GM21390 (cell line): Measurements from ENCODE around the gene FOXN1.

Experiments used
- ATAC-seq: cut with Tn5 transposase; IDR thresholded peaks from one replicate; pipeline ENCODE4 v1.9.1; 2021; ENCODE audit not compliant: unreplicated experiment

Gene FOXN1

DNA sequence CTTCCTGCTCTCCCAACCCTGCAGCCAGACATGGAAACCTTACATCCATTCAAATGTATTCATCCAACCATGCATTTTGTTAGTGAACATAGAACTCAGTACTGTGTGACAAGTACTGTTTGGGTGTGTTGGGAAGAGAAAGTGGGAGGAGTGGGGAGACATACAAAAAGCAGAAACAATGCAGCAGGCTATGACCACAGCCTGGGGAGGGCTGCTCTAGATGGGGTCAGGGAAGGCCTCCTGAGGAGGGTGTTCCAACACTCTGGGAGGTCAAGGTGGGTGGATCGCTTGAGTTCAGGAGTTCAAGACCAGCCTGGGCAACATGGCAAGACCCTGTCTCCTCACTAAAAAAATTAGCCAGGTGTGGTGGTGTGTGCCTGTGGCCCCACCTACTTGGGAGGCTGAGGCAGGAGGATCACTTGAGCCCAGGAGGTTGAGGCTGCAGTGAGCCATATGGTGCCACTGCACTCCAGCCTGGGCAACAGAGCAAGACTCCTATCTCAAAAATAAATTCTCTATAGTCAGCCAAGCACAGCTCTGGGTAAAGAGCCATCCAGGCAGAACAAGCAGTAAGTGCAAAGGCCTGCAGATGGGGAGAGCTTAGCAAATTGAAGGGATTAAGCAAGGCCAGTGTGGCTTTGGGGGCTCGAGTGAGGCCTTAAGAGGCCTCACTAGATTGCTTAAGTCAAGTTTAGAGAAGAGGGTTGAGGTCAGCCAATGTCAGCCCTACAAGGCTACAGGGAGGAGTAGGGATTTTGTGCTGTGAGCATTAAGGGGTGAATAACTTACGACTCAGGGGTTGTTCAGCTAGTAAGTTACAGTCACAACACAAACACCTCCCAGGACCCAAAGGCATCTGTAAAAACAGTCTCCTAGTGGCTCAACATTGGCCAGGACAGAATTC is 27.2 kb upstream of the FOXN1 start:
- no peak for ATAC-seq

DNA sequence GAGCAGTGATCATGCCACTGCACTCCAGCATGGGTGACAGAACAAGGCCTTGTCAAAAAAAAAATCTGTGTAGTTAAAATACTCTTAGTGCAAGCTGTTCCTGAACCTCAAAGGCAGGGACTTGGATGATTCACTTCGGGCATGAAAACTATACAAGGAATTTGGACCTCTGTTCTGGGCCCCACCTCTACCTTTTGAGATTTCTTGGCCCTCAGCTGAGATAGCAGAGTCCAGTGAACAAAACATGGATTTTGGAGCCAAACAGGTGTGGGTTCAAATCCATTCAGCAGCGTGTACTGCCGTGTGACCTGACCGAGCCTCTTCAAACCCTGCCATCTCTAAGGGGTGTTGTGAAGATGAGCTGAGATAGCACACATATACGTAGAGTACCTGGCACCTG is 25.9 kb upstream of the FOXN1 start:
- ATAC-seq, result no peak

DNA sequence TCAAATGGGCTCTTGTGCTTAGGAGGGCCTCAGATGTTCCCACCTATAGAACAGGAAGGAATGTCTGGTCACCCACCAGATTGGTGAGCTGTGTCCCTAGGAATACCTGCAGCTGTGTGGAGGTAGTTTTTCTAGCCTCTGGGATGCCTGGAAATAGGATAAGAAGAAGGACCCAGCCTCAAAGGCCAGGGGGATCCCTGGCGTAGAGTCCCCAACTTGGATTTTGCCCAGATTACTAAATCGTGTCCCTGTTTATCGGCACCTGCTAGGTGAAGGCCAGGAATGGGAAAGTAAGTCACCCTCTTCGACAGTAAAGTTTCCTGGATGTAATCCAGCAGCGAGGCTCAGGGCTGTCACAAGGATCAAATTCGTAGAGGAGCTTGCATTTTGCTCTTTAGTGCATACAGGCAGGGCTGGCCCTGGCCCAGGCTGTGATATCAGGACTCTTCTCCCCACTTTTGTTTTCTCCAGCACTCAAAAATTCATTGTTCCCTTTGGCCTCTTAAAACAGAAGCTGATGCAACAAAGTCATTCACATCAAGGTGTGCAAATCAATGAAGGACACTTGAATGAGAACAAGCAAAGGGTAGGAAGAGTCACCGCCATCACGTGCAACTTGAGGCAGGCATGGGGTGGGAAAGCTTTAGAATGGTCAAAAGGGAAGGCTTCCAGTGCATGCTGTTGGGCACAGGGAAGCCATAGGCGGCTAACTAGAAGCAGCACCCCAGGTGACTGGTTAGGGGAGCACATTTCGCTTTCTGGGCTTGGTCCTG is 25.2 kb upstream of the FOXN1 start:
- ATAC-seq, result no peak

DNA sequence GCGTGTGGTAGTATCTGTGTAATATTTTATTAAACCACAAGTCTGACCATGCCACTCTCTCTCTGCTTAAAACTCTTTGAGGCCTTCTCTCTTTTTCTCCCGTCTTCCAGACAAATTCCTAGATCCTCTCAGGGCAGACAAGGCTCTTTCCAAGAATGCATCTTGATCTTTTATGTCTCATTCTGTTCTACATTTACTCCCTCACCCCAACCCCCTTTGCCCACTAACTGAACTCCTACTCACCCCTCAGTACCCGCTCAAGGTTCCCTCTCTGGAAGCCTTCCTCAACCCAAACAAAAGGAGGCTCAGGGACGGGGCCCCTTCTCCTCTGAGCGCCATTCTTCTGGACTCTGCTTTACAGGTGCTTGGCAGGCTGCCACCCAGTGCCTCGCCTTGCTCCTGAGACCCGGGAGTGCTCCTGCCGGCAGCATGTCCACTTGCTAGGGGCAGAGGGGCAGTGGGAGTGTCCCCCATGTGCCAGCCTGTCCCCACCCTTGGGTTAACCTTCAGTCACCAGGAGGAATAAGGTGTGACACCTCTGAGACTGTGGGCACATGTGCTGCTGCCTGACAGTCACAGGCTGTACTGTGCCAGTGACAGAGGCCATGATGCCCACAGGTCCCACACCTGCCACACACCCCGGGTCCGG is 23.5 kb upstream of the FOXN1 start:
- ATAC-seq, result no peak

DNA sequence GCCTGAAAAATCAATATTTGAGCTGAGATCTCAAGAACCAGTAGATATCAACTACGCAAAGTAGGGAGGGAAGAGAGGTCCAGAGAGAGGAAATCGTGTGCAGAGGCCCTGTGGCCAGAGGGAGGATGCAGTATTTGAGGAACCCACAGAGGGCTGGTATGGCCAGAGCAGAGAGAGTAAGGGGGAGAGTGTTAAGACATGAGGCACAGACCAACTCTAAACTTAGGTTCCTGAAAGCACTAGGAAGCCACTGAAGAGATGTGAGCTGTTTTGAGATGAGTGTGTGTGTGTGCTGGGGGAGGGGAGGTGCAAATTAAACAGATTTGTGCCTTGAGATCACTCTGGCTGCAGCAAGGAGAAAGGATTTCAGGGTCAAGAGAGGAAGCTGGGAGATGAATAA is 21.9 kb upstream of the FOXN1 start:
- ATAC-seq, result peak; percentile 96

DNA sequence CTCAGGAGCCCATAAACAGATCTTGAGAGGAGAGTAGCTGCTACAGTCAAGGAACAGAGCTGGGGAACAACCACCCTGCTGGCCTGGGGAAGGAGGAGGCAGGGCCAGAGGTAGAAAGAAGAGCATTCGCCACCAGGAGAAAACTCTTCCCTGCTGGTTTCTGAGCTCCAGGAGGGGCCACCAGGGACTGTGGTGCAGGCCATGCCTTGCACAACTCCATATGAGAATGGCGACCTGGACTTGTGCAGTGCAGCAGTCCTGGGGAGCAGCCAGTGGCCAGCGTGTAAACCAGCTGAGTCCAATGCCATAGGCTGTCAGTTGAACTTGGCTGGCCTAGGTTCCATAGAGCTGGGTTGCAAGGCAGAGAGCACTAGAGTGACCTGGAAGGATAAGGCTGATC is 21.1 kb upstream of the FOXN1 start:
- no peak for ATAC-seq

DNA sequence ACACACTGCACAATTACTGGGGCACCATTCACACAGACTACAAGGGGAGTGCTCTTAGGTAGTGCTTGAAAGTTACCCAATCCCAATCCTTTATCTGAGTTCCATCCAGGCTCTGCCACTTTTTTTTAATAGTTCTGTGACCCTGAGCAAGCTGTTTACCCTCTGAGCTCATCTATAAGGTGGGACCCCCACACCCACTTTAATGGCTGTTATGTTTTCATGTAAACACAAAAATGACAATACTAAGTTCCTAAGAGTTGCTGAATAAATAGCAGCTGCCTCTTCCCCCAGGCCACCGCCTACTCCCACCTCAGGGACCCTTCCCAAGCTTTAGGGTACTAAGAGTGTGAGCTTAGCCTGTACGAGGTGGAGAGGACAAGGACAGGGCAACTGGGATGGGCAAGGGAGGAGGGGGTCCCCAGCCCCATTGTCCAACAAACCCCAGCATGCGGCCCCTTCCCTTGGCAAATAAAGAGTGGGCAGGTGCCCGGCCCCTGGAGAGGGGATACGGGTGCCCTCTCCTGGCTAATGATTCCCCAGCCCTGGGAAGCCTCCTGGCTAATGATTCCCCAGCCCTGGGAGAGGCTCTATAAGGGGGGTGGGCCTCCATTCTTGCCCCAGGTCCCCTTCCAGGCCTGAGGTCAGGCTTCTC is 18.1 kb upstream of the FOXN1 start:
- ATAC-seq, result no peak

DNA sequence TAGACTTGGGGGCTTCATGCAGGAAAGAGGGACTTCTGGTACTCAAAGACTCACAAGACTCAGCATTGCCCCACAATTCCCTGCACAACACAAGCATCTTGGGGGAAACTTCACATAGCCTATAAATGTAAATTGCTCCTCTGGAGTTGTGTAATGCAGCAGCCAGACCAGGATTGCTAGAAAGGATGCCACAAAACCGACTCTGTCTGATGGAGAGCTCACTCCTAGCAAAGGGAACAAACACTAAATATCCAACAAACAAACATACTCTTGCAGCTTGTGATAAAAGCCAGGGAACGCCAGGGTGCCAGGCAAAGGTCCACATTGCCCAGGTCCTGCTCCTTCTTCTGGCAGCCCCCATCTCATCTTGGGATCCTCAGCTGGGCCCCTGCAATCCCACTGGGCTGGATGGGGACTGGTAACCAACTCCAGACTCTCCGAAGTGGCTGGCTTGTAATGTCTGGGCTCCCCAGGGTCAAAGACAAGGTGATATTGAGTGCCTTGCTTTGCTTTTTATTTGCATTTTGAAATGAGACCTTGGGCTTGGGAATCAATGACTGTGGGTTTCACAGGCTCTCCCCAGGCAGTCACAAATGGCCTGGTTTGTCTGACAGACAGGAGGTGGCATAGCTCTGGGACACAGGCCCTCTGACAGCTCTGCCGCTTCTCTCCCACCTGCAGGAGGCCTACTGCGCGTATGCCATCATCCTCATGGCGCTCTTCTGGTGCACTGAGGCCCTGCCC is 17.4 kb upstream of the FOXN1 start:
- no peak for ATAC-seq

DNA sequence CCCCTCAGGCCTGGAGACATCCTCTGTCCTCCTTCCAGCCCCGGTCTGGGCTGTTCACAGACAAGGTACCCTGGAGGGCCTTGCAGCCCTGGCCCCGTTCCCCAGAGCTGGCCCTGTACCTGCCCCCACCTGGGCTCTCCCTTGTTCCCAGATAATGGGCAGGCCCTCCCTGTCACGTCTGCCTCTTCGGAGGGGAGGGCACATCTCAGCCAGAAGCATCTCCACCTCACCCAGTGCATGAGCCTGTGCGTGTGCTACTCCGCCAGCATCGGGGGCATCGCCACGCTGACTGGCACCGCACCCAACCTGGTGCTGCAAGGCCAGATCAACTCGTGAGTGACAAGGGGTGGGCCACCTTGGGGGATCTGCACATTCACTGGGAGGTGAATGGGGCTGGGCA is 14.9 kb upstream of the FOXN1 start:
- no peak for ATAC-seq

DNA sequence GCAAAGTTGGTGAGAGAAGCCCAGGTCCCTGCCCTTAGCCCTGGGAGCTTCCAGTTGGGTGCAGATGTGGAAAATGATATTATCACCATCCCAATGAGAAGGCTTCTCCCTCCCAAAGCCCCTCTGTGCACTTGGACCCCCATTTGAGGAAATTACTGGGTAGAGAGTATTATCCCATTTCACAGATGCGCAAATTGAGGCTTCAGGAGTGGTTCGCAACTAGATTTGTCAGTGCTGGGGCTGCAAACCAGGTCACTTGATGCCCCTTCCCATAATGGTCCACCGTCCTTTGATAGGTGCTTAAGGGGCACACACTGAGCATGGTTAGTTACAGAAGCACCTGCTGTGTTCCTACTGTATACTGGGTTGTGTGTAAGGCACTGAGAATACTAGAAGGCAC is 14.3 kb upstream of the FOXN1 start:
- ATAC-seq, result no peak

DNA sequence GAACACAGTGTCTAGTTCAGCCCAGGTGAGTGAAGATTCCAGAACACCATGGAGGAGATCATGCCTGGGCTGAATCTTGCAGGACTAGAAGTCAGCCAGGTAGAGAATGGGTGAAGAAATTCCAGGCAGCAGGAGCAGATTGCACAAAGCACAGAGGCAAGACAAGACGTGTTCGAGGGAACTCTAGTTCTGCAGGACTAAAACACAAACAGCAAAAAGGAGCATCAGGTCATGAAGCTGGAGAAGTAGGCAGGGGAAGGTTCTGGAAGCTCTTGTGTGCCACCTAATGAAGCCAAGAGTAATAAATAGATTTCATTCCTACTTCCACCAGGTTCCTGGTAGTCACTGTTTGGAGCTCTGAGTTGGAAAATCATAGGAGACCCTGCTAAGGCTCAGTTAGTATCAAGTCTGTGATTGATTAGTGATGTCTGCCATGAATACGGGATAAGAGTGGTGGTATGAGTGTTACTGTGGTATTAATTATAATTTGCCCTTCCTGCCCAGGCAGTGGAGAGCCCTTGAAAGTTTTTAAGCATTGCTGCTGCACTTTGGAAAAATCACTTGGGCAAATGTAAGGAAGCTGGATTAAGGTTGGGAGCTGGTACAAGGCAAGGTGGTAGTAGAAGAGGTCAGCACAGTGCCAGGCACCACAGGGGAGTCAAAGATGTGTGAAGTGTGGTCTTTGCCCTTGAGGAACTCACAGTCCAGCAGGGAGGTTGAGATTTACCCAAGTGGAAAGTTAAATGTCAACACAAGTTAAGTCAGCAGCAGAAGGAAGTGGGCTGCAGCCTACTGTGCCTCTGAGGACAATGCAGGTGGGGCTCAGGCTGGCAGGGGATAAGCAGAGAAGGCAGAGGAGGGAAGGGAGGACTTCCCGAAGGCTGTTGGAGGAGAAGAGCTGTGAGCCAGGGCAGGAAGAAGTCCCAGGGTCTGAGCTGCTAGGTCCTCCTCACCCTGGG is 13.5 kb upstream of the FOXN1 start:
- no peak for ATAC-seq

DNA sequence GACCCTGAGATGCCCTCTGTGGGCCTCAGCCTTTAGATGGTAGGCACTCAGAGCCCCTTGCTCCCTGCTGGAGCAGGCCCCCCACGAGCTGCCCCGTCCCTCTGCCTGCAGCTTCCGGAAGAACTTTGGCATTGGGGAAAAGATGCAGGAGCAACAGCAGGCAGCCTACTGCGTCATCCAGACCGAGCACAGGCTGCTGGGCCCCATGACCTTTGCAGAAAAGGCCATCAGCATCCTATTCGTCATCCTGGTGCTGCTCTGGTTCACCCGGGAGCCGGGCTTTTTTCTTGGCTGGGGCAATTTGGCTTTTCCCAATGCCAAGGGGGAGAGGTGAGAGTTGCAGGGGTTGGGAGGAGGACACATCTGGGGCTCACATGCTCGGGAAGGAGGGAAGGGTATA is 12.7 kb upstream of the FOXN1 start:
- no peak for ATAC-seq

DNA sequence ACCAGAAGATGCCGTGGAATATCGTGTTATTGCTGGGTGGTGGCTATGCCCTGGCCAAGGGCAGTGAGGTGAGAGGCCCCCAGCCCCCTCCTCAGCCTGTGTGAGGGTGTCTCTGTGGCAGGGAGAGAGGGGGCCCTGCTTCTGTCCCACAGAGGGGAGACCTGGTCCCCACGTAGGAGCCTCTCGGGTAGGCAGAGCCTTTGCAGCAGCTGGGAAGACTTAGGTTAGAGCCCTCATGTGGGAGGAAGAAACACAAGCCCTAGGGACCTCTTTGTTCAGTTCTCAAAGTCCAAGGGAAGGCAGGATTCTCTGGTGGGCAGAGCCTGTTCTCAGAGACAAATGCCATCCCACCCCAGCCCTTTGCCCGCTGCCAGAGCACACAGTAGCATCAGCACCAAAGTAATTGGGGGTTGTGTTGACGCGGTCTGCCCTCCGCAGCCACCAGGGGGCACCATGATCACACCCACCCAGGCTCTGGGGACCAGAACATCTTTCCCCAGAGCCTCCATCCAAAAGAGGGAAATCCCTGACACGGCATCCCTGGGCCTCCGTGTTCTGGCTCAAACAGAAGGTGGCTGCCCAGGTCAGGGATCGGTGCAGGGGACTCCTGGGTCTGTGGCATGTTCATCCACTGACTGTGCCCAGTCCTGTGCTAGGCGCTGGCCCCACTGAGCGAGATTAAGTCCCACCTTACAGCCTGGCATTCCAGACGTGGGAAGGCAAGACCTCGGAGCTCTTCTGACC is 11.5 kb upstream of the FOXN1 start:
- ATAC-seq, result no peak

DNA sequence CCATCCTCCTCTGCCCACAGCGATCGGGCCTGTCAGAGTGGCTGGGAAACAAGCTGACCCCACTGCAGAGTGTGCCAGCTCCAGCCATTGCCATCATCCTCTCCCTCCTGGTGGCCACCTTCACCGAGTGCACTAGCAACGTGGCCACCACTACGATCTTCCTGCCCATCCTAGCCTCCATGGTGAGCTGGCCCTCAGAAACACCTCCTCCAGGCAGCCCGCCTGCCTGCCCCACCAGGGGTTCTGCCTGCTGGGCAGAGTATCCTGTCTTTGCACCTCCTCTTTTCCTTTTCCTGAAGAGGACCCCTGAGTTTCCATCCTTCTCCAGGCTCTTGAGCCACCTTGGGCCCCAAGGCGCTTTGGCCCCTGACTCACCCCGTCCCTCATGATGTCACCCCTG is 10.5 kb upstream of the FOXN1 start:
- ATAC-seq, result no peak

DNA sequence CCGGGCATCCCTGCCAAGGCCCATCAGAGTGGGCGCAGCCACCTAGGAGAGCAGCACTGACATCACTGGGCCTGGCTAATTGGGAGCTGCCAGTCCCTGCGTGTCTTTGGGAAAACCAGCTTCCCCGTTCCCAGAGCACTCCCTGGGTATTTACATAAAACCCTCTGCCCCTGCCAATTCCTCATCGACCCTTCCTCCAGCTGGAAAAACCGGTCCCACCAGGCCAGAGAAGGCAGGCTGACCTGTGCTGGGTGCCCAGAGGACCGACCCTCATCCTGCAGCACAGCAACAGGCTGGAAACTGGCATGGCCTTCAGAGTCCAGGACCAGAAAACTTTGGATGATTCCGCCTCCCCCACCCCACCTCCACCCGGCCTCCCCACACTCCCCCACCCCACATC is 8.2 kb upstream of the FOXN1 start:
- no peak for ATAC-seq

DNA sequence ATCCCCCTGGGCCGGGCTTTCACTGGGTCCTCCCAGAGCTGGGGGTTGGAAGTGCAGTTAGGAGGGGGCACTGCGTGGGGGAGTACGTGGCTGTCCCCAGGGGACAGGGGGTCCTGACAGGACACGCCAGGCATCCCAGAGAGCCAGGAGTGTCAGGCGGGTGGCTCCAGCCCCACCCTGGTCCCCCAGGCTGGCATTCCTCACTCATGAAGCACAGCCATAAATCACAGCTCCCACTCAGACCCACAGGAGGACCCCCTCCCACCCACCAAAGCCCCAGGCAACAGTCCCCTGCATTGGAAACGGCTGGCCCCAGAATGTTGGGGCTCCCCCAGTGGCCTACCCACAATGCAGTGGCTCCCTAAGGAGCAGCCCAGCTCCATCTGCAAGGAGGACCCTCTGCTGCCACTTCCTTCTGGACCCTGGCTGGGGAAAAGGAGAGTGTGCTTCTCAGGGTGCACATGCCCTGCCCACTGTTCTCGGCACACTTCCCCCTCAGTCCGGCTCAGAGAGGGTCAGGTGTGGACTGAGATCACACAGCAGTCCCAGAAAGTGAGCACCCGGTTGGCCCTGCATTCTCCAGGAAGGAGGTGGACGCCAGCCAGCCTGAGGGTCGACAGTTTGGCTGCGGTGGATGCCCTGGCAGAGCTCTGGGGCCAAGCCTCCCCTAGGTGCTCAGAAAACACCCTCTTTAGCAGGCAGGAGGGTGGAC is 7.3 kb upstream of the FOXN1 start:
- no peak for ATAC-seq

DNA sequence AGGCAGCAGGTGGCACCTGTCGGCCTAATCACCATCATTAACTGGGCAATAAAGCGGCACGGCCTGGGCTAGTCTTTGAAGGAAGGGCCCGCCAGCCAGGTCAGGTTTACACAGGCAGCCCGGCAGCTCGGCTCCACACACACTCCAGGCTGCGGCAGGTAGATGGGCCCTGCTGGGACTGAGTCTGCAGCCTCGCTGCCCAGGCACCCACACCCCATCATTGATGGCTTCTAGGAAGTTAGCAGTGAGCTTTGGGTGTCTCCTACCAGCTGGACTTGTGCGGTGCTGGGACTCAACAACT is 6.8 kb upstream of the FOXN1 start:
- no peak for ATAC-seq

DNA sequence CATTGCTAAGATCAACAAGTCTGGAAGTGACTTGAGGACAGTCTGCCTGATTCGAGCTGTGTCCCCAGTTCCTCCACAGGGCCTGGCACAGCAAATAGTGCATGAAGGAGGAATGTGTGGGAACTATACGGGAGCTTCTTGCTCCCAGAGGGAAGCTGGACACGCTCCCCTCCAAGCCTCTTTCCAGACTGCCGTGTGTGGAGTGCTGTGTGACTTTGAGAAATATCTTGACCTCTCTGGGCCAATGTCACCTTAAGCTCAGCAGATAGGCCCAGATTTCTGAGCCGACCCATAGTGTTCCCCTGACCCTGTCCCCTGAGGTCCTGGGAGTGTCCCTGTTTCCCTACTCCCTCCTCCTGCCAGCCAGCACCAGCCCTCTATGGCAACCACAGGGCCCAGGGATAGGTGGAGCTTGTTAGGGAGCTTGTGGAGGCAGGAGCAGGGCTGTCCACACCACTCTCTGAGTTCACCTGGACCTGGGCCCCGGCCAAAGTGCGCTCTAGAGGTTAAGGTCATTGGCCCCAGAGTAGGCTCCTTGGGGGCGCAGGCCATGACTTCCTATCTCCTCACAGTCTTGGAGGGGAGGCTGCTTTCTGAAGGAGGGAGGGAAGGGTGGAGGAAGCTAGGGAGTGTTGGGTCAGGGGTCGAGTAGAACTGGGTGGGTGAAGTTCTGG is 6.3 kb upstream of the FOXN1 start:
- no peak for ATAC-seq
